Right kidney (tissue), 1 donor: ENCODE data around the gene NDUFA7.
"Not testable (repeated sequence)": the region's sequence is repeated elsewhere in the genome, so short reads cannot be mapped to it uniquely, and the experiment has no call there.

Experiments
- DNase-seq: peaks from one replicate; pipeline ENCODE4 v3.0.0-alpha.2; 2016

NDUFA7 gene

DNA sequence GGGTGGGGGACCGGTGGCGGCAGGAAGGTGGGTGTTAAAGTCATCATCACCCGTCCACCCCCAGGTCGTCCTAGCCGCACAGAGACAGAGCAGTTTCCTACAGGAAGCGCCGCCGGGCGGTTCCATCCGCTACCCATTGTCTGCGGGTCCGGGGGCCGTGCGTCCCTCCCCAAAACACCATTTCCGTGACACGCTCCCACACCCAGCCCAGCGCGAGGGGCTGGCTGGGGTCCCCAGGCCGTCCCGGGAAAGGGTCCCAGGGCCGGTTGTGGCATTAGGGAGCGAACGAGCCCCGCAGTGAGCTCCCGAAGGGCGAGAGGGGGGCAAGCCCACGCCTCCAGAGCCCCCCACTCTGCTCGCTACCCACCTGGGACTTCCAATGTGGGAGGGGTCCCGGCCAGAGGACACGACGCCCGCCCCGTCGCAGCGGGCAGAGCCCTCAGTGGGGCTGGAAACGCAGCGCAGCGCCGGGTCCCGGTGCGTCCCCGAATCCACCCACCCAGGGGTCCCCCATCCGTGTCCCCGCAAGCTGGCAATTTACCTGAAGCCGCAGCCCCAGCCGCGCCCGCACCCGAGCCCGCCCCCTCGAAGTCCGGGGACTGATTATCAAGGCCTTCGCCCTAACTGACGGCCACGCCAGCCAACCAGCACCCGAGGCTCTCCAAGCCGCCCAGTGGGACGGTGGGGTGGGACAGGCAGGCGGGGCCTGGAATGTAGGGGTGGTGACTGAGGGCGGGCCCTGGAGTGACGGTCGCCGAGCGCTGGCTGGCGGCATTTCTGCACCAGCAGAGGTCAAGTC is 21.7 kb upstream of the NDUFA7 start, which contains the start of gene KANK3:
Gene KANK3 (minus strand): TSS at position 579 of the 799 bp plus-strand sequence. CDS start 5,434 bp downstream, outside the sequence.
- peak; percentile 69 for DNase-seq

DNA sequence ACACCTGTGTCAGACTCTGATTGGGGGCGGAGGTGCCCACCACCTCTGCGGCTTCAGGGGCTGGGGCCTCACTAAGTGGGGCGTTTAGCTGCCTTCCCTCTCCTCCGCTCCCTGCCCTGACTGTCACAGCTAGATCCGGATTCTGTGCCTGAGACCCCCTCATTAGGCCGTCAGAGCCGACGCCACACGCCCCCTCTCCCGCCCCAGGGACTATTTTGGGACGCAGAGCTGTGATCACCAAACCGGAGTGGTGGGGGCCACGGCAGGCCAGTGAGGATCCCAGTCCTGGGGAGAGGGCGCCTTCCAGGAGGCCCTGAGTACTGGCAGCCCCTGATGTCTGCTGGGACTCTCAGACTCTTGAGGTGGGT is 21.1 kb upstream of the NDUFA7 start:
- no peak for DNase-seq

DNA sequence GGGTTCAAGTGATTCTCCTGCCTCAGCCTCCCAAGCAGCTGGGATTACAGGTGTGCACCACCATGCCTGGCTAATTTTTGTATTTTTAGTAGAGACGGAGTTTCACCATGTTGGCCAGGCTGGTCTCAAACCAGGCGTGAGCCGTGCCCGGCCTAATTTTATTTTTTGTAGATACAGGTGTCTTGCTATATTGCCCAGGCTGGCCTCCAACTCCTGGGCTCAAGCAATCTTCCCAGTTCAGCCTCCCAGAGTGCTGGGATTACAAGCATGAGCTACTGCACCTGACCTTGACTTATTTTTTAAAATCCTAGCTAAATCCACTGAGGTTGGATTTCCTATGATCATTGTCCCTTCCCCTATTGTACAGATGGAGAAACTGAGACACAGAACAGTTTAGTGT is 20.3 kb upstream of the NDUFA7 start:
- DNase-seq: not testable (repeated sequence)

DNA sequence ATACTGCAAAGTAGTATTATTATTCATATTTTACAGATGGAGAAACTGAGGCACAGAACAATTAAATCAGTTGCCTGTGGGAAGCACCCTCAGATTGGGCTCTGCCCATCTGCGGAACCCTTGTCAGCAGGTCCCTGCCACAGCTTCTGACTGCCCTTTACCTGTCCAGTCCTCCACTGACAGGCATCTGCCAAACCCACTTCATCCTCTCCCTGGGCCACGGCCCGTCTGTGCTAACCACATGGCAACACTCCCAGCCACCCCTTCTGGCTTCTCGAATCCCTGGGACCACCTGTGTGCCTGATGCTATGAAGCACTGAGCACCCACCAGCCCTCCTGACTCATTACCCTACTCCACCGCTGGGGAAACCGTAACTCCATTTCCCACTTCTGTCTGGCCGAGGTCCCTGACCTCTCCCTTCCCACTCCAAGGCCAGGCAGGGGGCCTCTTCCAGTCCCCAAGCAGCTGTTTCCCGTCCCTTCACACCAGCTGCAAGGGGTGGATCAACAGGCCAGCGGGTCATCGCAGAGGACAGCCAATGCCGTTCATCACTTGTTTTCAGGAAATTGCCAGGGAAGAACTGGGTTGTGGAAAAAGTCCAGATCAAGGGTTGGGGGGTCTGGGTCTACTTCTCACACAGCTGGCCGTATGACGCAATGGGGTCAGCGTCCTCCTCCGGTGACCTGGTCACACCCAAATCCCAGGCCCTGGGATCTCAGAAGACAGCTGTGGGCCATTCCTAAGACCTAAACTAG is 19.3 kb upstream of the NDUFA7 start:
- no peak for DNase-seq

DNA sequence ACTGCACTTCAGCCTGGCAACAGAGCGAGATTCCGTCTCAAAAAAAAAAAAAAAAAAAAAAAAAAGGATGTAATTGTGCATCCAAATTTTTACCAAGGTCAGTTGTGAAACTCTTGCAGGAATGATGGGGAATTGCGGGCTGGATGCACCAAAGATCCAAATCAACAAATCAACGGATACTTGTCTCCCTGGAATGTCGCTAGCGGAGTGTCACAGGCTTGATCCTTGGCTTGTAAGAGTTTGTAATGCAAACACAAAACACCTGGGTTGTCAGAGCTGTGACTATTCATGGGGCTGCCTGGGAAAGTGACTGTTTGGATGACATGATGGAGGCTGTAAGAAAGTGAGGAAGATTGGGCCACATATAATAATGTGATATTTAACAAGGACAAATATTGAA is 17.7 kb upstream of the NDUFA7 start:
- no peak for DNase-seq

DNA sequence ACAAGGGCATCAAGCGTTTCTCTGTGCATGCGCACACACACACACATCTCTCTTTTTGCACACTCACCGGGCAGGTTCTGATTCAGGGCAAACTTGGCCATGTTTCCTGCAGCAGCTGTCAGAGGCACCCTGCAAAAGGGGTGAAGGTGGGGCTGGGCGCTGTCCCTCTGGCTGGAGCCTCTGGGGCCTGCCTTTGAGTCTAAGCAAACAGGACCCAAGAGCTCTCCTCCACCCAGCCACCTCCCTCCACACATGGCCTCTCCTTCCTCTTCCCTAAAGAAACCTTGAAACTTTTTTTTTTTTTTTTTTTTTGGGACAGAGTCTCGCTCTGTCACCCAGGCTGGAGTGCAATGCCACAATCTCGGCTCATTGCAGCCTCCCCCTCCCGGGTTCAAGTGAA is 16.6 kb upstream of the NDUFA7 start:
- DNase-seq: no peak

DNA sequence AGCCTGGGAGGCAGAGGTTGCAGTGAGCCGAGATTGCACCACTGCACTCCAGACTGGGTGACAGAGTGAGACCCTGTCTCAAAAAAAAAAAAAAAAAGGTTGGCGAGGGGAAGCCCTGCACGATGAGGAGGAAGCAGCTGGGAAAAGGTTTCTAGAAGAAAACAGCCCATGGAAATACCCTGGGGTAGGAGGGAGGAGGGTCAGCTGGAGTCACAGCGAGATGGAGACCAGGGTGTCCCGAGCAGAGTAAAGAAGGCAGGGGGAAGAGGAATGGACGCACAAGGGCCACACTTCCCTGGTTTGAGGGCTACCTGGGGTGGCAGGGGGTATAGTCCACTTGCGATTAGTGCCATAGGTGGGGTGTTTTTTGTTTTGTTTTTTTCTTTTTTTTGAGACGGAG is 15.5 kb upstream of the NDUFA7 start:
- no peak for DNase-seq

DNA sequence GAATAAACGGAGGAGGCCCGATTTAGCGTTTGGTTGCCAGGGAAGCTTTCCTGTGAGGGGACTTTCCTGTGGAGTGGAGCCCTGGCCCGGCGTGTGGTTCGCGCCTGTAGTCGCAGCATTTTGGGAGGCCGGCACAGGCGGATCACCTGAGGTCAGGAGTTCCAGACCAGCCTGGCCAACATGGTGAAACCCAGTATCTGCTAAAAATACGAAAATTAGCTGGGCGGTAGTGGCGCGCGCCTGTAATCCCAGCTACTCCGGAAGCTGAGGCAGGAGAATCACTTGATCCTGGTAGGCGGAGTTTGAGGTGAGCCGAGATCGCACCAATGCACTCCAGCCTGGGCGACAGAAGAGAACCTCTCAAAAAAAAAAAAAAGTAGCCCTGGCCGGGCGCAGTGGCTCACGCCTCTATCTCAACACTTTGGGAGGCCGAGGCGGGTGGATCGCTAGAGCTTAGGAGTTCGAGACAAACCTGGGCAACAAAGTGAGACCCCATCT is 14.9 kb upstream of the NDUFA7 start:
- no peak for DNase-seq

DNA sequence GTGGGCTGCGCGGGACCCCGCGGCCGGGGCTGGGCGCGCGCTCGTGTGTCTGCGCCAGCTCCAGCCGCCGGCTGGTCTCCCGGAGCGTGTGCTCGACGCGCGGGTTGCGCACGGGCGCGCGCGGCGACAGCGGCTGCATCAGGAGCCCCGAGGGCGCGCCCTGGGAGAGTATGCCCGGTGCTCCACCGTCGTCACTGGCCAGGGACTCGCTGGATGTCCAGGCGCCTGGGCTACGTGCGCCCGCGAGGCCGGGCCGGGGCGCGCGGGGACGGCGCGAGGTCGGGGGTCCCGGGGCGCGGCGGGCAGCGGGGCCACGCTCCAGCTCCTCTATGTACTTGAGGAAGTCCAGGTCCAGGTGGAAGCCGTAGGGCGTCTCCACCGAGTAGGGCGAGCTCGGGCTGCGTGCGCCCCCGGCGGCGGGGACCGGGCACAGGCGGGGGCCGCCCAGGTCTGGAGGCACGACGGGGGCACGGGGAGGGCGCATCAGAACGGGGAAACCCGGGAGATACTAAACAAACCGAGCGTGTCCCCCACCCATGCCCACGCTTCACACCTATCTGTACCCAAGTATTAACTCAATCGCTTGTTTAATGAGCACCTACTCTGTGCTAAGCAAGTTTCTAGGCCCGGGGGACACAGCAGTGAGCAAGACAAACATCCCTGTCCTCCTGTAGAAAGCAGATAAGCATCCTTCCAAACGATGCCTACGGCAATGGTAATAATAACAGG is 14.3 kb upstream of the NDUFA7 start:
- no peak for DNase-seq

DNA sequence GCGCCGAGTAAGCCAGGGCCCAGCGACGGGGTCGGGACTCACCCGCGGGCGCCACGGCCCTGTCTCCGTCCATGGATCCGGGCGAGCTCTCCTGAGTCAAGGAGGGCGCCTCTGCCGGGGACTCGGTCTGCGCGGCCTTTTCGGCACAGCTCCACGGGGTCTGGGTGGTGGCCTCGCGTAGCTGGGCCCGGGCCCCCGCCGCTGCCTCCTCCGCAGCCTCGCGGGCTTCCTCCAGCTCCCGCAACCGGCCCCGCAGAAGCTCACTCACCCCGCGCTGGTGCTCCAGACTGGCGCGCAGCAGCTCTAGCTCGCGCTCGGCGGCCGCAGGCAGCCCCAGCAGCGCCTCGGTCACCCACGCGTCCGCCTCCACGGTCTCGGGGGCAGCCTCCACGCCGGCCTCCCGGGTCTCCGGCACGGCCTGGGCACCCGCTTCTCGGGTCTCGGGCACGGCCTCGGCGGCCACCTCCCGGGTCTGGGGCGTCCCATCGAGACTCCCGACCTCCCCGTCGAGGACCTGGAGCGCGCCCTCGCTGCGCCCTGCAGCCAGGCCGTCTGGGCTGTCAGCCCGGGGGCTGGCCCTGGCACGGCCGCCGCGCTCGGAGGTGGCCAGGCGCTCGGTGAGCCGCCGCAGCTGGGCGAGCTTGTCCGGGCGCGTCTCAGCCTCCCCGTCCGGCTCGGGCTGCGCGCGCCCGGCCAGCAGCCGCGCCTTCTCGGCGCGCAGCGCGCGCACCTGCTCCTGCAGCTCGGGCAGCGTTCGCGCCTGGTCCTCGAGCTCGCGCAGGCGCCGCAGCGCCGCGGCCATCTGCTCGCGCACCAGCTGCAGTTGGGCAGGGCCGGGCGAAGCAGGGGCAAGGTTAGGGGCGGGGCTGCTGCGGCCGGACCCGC is 13.5 kb upstream of the NDUFA7 start:
- peak; percentile 63 for DNase-seq

DNA sequence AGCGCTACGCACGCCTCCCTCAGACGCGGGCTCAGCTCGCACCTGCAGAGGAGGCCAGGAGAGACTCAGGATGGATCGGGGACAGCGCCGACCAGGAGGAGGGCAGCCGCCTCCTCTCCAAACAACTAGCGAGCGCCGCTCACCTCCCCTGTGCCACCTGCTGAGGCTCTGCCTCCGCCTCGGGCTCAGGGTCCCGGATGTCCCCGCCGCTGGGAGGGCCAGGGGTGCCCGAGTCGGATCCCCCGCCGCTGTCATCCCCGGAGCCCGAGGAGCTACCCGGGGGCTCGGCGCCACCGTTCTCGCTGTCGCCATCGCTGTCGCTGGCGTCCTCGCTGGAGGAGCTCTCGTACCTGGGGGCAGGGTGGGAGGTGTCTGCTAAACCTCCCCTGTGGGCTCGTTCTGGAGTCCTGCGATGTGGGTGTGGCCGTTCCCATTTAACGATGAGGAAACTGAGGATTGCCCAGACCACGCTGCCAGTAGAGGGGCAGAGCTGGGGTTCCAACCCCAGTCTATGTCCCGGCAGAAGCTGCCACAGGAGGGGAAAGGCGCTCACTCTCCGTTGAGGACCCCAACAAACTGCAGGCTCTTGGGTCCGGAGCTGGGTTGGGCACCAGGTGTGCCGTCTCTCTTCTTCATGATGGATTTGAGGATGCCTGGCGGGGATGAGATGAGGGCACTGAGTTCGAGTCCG is 12.7 kb upstream of the NDUFA7 start:
- DNase-seq: peak; percentile 47

DNA sequence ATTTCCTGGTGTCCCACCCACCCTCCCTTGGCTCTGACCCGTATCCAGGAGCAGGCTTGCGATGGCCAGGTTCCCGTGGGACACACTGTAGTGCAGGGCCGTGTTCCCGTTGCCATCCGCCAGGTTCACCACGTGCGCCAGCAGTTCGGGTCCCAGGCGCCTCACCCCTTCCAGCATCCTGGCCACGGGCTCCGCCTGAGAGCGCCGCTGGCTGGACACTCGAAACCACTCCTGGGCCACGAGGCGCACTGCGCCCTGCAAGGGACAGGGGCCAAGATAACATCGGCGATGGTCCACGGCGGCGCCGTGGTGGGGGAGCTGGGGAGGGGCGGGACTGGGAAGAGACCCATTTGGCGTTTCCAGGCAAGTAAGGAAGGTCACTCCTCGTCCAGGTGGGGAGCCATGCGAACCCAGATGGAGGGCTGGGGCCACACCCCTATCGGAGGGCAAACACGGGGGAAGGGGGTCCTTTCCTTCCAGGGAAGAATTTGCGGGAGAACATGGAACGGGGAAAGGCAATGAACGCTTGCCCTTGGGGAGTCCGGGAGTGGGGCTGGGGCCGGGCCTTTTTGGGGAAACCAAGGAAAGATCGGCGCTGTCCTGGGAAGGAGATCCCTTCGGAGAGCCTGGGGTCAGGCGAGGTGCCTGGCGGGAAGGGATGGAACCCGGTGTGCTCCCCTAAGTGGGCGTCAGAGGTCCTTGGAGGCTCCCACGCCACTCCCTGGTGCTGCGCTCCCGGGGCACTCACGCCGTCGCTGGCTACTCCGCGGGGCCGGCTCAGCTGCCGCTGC is 12.0 kb upstream of the NDUFA7 start:
- no peak for DNase-seq

DNA sequence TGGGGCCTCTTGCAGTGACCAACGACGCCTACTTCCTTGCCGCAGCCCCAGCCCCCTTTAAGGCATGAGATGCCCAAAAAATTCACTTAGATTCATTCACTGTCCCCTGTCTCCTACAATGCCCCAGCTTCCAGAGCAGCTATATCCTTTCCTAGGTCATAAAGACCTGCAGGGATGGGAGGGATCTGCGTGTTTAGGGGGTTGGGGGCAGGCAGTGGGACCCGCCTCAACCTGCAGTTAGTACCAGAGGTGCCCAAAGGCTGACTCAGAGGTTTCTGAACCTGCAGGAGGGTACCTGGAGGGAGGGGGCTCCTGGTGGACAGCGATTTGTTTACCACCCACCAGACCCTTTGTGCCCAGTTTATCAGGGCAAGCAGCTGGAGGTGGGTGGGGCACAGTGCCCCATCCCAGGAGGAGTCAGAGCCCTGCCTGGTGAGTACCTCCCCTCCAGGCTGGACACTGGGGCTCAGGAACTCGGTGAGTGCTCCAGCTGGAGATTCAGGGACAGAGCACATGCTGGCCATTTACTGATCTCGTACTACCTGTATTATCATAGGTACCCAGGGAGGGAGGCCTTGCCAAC is 10.2 kb upstream of the NDUFA7 start:
- DNase-seq: no peak

DNA sequence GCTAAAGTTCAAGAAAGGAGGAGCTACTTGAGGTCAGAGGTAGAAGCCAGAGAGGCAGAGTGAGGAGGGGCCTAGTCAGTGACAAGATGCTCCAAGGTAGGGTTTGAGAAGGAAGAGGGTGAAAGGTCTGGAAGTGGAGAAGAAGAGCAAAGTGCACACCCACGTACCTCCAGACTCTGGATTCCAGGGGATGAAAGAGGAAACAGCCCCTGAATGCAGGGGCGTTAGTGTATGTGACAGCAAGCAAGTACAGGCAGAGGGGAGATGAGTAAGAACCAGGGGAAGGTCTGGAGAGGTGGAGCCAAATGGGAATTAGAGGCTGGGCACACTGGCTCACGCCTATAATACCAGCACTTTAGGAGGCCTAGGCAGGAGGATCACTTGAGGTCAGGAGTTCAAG is 8.8 kb upstream of the NDUFA7 start:
- DNase-seq: no peak

DNA sequence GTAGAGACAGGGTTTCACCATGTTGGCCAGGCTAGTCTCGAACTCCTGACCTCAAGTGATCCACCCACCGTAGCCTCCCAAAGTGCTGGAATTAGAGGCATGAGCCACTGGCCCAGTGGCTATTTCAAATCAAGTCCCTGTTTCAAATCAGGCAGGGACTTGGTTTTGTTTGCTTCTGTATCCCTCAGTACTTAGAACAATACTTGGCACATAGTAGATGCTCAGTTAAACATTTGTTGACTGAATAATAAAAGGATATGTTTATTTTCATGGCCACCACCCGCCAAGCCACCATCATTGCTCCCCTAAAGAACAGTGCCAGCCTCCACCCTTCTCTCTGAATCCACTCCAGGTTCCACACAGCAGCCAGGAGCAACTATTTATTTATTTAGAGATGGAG is 4.3 kb upstream of the NDUFA7 start:
- DNase-seq: no peak

DNA sequence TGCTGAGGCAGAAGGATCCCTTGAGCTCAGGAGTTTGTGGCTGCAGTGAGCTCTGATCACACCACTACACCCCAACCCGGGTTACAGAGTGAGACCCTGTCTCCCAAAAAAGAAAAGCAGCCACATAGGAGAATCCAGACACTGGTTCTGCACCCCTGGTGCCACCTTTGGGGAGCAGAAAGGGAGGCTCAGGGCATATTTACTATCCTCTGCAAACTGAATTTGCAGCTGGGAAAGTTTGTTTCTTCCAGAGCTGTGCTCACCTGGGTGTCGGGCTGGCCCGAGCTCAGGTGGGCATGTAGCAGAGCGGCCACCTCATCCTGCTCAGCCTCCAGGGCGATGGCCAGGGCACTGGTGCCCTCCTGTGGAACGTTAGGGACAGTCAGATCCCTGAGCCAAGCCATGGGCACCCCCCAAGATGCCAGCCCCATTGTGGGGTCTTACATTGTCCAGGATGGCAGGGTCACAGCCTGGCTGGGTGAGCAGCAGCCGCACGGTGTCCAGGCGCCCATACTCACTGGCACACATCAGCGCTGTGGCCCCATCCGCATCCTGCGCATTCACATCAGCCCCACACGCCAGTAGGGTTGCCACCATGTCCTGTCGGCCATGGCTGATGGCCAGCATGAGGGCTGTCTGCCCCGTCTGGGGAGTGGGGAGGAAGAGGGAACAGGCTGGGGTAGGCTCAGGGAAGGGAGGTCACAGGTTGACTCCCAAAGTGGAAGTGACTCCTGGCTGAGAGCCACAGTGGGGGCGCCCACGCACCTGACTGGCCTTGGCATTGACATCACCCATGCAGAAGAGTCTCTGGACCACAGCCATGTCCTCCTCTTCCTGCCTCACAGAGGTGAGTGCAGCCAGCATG is 3.2 kb upstream of the NDUFA7 start:
- no peak for DNase-seq

DNA sequence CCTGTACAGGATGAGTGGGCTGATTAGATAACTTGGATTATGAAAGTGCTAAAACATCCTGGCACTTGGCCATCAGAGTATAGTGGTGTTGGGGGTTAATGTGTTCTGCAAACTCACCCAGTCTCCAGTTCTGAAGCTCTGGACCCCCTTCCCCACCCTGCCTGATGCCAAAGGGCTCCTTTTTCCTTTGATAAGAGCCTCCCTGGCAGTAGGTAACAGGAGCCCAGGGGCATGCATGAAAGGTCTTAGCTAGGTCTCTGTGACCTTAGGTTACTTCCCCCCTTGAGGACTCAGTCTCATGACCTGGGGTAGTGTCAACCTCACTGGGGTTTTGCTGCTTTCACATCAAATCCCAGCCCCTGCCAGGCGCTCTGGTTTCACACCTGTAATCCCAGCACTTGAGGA is 2.6 kb upstream of the NDUFA7 start:
- DNase-seq: no peak

DNA sequence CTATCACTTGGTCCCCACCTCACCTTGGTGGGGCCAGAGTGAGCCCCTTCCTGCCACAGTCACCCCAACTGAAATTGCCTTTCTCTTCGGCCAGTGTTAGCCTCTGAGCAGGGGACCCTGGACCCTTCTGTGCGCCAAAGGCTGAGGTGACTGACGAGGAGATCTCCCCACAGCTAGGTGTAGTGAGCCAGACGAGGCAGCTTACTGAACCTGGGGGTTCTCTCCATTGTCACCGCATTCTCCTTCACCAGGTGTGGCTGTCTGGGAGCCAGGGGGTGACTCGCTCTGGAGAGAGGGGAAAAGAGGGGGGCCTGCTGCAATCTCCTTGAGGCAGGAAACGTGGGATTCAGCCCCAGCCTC is 1.4 kb upstream of the NDUFA7 start:
- DNase-seq: no peak

DNA sequence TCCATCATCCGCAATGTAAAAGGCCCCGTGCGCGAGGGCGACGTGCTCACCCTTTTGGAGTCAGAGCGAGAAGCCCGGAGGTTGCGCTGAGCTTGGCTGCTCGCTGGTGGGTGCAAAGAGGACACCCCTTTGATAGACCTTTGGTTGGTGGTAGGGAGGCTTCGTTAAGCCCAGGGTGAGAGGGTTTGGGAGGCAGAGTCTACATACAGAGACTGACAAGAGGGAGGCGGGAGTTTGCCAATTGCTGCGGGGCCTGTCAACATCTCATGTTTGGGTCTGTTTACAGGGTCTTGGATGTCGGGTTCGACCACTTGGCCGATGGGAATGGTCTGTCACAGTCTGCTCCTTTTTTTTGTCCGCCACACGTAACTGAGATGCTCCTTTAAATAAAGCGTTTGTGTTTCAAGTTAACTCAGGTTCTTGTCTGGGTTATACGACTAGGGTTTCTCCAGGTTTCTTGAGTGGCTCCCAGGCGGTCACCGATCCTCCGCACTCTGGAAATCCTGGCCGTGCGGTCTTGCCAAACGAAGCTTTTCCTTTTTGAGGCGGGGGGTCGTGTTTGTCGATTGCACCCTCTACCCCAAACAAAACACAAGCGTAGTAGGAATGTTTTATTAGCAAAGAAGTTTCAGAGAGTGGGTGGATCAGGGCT is 937 bp upstream of the NDUFA7 start:
- DNase-seq: no peak
